GM18517 (cell line): ENCODE data around the gene HBM.
"Not testable (repeated sequence)": the region's sequence is repeated elsewhere in the genome, so short reads cannot be mapped to it uniquely, and the experiment has no call there.

Experiments
- ATAC-seq: cut with Tn5 transposase; IDR thresholded peaks from one replicate; pipeline ENCODE4 v1.9.1; 2021; ENCODE audit warnings: mild to moderate bottlenecking, moderate library complexity; ENCODE audit not compliant: unreplicated experiment

The HBM gene, protein sequence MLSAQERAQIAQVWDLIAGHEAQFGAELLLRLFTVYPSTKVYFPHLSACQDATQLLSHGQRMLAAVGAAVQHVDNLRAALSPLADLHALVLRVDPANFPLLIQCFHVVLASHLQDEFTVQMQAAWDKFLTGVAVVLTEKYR

GRCh38 chr16:165539-166374 lies at the start of gene HBM:
HBM (plus strand) TSS chr16:165978; CDS start chr16:165998, 20 bp downstream.
- no peak for ATAC-seq

- no peak for ATAC-seq
Measured at GRCh38 chr16:116015-116414, 49.8 kb upstream of the HBM start.

- ATAC-seq = no peak
Measured at GRCh38 chr16:117379-118365, 48.1 kb upstream of the HBM start.

GRCh38 chr16:118857-119256 lies 46.9 kb upstream of the HBM start:
- ATAC-seq = no peak

DNA sequence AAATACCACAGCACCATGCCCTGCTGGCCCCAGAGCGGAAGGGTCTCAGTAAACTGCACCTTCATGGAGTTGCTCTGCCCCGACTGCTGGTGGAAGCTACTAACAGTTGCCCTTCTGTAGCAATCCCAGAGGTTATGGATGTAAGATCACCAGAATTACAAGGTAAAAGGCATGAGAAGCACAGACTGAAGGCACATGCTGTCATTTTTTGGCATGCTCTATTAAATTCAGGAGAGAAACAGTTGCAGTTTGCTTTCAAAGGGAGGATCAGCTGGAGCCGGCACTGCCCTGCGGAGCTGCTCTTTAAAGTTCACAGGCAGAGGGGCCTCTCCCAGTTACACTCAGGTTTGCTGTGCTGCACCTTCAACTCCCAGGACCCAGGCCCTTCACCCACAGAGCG lies 46.5 kb upstream of the HBM start:
- no peak for ATAC-seq

DNA sequence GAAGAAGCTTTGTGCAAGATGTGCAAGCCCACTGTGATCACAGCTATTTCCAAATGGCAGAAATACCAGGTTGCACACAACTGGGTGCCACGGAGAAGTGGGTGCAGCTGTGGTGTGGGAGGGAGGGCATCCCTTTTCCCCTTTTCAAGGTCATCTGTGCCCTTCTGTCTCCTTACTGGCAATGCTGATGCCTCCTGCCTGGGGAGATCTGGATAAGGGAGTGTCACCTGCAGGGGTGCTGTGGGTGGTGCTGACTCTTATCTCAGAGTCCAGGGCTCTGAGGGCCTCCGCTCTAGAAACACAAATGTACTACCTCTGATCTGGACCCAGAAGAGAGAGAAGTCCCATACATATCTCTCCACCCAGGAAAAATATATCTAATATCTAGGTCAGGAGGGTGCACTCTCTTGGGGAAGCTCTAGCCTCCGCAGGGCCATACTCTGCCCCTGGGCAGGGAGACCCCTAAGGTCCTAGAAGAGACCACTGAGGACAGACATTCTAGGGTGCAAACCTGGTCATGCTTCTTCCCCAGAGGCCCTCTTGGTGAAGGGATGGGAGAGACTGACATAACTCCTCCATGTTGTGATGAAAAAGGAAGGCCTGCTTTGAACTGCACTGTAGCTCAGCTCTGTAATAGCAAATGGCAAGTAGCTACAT lies 45.8 kb upstream of the HBM start:
- ATAC-seq = no peak

DNA sequence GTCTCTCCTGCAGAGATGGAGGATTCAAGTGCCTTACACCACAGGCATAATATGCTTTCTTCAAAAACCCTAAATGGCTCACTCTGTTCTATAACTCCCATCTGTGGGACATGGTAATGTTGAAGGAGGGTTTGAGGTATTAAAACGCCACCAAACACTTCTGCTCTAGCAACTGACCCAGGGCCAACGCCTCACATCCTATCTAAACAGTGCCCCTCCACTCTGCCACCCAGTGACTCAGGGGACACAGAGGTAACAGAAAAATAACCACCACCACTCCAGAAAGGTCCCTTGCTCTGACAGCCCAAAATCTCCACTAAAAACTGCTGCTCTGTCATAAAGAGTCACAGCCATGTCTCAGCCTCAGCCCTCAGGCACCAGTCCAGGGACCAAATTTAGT lies 45.0 kb upstream of the HBM start:
- ATAC-seq = no peak

GRCh38 chr16:122361-122760 lies 43.4 kb upstream of the HBM start:
- ATAC-seq = no peak

- ATAC-seq = not testable (repeated sequence)
Measured at GRCh38 chr16:123558-124350, 42.0 kb upstream of the HBM start.

DNA sequence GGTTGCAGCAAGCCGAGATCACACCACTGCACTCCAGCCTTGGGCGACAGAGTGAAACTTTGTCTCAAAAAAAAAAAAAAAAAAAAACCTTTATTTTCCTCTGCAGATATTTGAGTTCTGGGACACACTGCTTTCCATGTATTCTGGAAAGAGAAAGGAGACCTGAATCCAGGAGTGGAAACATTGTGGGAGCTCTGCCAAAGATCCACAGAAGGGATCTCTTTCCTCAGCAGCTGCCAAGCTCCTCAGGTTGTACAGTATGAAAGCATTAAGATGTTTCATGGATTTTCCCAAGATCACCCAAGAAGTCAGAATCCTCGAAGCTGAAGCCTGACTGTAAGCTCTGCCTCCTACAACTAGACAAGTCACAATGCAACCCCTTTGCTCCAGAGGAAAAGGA lies 40.8 kb upstream of the HBM start:
- no peak for ATAC-seq

GRCh38 chr16:129075-129474 lies 36.7 kb upstream of the HBM start:
- ATAC-seq = no peak

GRCh38 chr16:130533-131173 lies 35.1 kb upstream of the HBM start:
- ATAC-seq = no peak

GRCh38 chr16:132120-132519 lies 33.7 kb upstream of the HBM start:
- no peak for ATAC-seq

GRCh38 chr16:133716-134115 lies 32.1 kb upstream of the HBM start:
- ATAC-seq = no peak

DNA sequence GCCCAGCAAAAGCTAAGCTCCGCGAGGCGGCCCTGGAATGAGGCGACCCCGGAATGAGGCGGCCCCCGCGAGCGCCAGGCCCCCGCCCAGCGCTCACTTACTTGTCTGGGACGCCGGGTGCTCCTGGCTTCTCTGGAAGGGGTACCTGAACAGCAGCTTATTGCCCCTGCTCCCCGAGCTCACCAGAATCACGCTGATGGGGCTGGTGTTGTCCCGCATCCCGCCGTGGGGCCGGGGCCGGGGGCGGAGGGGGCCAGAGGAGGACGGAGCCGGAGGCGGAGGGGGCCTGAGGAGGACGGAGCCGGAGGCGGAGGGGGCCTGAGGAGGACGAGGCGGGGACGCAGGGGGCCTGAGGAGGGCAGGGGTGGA lies 27.7 kb upstream of the HBM start:
- no peak for ATAC-seq

GRCh38 chr16:140175-140857 lies 25.5 kb upstream of the HBM start:
- no peak for ATAC-seq

DNA sequence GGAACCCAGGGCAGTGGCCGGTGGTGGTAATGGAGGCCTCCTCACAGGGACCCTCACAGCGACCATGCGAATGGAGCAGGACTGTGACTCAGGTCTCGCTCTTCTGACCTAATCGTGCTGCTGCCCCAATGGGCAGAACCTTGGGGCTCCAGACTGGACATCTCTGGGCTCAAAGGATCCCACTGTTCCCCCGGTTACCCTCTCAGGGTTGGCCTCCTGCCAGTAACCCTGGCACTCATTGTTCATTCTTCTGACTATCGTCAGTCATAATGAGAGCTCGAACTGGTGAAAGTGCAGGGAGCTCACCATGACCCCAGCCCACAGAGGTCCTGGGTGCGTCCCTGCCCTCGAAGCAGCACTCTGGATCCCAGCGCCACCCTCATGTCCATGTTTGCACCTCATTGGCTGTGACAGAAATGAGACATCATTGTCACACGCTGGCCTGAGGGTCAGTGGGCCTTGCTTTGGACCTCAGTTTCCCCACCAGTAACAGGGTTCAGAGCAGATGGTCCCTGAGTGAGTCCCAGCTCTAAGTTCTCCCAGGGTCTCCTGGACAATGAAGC lies 23.3 kb upstream of the HBM start:
- no peak for ATAC-seq

DNA sequence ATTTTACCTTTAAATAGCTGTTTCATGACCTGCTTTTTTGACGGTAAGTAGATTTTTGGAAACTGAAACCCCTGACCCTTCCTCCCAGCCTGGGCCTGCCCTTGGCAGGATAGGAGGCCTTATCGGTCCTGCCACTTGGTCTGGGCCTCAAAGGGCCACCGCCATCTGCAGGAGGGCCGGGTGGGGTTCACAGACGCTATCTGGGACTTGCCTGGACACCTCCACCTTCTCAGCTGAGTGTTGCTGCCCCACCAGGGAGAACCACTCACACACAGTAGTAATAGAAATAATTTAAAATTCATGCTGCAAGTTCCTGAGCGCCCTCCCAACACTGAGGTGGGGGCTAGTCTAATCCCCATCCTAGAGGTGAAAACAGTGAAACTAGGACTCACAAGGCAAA lies 22.7 kb upstream of the HBM start:
- no peak for ATAC-seq

DNA sequence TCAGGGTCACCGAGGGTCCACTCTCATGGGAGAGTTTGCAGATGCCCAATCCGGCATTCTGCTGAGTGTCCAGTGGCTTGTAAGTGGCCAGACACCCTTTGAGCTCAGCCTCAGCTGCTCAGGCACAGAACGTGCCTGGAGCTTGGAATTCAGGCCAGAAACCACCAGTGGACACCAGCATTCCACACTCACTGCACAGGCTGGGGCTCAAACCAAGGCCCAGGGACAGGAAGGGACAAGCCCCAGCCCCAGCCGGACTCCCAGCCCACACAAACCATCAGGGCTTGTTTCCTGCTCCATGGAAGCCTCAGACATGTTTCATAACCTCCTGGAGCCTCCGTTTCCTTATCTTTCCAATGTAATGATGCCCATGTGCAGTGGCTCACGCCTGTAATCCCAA lies 22.3 kb upstream of the HBM start:
- no peak for ATAC-seq
